SK-N-SH (cell line): ENCODE data around the gene TLCD2. TPM values are rescaled to one million over a fixed set of nuclear protein-coding genes. Genes with fewer than 3 reads are reported as not detected.

Source experiments
- CTCF ChIA-PET: fragments of 300-600, 350-600 bp; formaldehyde crosslinking; extraction: SDS; loops from one replicate; lab custom pipeline; 2021; lab: Yijun Ruan, JAX
- POLR2A ChIA-PET: fragments of 350-600 bp; sonication (Branson Sonifier 250); formaldehyde crosslinking; extraction: SDS; loops from one replicate; lab custom pipeline; 2020; ENCODE audit warnings: antibody characterized with exemption, inconsistent platforms; lab: Yijun Ruan, JAX
- DNase-seq: peaks from one replicate; pipeline ENCODE4 v3.0.0; 2012
- H2AFZ ChIP-seq: fragments of 200-600 bp; sonication (generic); 2 replicates; pipeline ENCODE4 v1.8.1; 2016; ENCODE audit warnings: antibody characterized with exemption, mild to moderate bottlenecking, low read depth
- H3F3A ChIP-seq: fragments of 200-600 bp; sonication (generic); replicated peaks from 2 replicates; pipeline ENCODE3; 2016; ENCODE audit warnings: antibody characterized with exemption, mild to moderate bottlenecking; ENCODE audit not compliant: insufficient read depth
- H3K27ac ChIP-seq, 2 experiments: fragments of 200-500 bp in 1 of 2; fragments of 200-600 bp in 1 of 2; sonication (Bioruptor generic) in 1 of 2; sonication (generic), shearing (Covaris generic) in 1 of 2; 2 replicates each; pipeline versions ENCODE4 v1.5.1 to v1.6.1; 2014 to 2016; ENCODE audit warnings: low read depth in 2 of 2, inconsistent platforms in 1 of 2, low read length in 1 of 2, mild to moderate bottlenecking in 1 of 2, mixed read lengths in 1 of 2
- H3K27me3 ChIP-seq: fragments of 200-600 bp; sonication (generic), shearing (Covaris generic); 2 replicates; pipeline ENCODE4 v1.6.1; 2016; ENCODE audit warnings: mixed run types; ENCODE audit not compliant: insufficient read depth
- H3K36me3 ChIP-seq, 2 experiments: fragments of 200-500 bp in 1 of 2; fragments of 200-600 bp in 1 of 2; sonication (Bioruptor generic) in 1 of 2; sonication (generic) in 1 of 2; replicated peaks in 1 of 2; 2 replicates each; pipeline versions ENCODE3 to v1.5.1; 2014 to 2016; ENCODE audit warnings: low read length in 1 of 2, mild to moderate bottlenecking in 1 of 2; ENCODE audit not compliant: insufficient read depth in 2 of 2, control insufficient read depth in 1 of 2
- H3K4me1 ChIP-seq, 2 experiments: fragments of 200-500 bp in 1 of 2; fragments of 200-600 bp in 1 of 2; sonication (Bioruptor generic) in 1 of 2; sonication (generic), shearing (Covaris generic) in 1 of 2; 2 replicates each; pipeline versions ENCODE4 v1.5.1 to v1.6.1; 2014 to 2016; ENCODE audit warnings: low read depth in 1 of 2, low read length in 1 of 2, mixed run types in 1 of 2; ENCODE audit not compliant: insufficient read depth in 2 of 2, control insufficient read depth in 1 of 2
- H3K4me2 ChIP-seq: fragments of 200-600 bp; sonication (generic), shearing (Covaris generic); 2 replicates; pipeline ENCODE4 v1.6.1; 2017; ENCODE audit warnings: mixed run types
- H3K4me3 ChIP-seq, 2 experiments: fragments of 200-500 bp in 1 of 2; fragments of 200-600 bp in 1 of 2; sonication (Bioruptor generic) in 1 of 2; sonication (generic), shearing (Covaris generic) in 1 of 2; 2 replicates each; pipeline versions ENCODE4 v1.5.1 to v1.8.1; 2014 to 2016; ENCODE audit warnings: low read depth in 2 of 2, inconsistent platforms in 1 of 2, low read length in 1 of 2, mild to moderate bottlenecking in 1 of 2, mixed read lengths in 1 of 2, moderate library complexity in 1 of 2
- H3K79me2 ChIP-seq: fragments of 200-600 bp; sonication (generic); 2 replicates; pipeline ENCODE4 v1.8.1; 2017; ENCODE audit warnings: mild to moderate bottlenecking; ENCODE audit not compliant: insufficient read depth
- H3K9ac ChIP-seq: fragments of 200-600 bp; sonication (generic); 2 replicates; pipeline ENCODE4 v1.6.1; 2017; ENCODE audit warnings: mixed run types
- H3K9me2 ChIP-seq: fragments of 200-600 bp; sonication (generic); 2 replicates; pipeline ENCODE4 v1.6.1; 2017; ENCODE audit warnings: mixed run types
- H3K9me3 ChIP-seq: fragments of 200-600 bp; sonication (generic); 2 replicates; pipeline ENCODE4 v1.6.1; 2017; ENCODE audit warnings: mixed run types, mild to moderate bottlenecking, moderate library complexity
- H4K20me1 ChIP-seq: fragments of 200-600 bp; sonication (generic); 2 replicates; pipeline ENCODE4 v1.6.1; 2017; ENCODE audit warnings: mild to moderate bottlenecking, mixed run types; ENCODE audit not compliant: insufficient read depth
- EP300 ChIP-seq, 2 experiments: IDR thresholded peaks; 2 replicates each; pipeline versions ENCODE4 v1.4.0 to v1.6.1; 2012; ENCODE audit warnings: borderline replicate concordance in 1 of 2, low read depth in 1 of 2, low read length in 1 of 2
- EZH2phosphoT487 ChIP-seq: fragments of 200-600 bp; sonication (generic); IDR thresholded peaks from 2 replicates; pipeline ENCODE4 v1.6.1; 2017; ENCODE audit warnings: low read depth, mixed run types, mild to moderate bottlenecking, antibody characterized with exemption, moderate library complexity, borderline replicate concordance
- FOSL2 ChIP-seq: IDR thresholded peaks from 2 replicates; pipeline ENCODE4 v1.4.0; 2012; ENCODE audit warnings: low read depth, mild to moderate bottlenecking, moderate library complexity, borderline replicate concordance
- FOXJ3 ChIP-seq: sonication (generic); formaldehyde crosslinking; IDR thresholded peaks from 2 replicates; pipeline ENCODE4 v1.5.1; 2020; ENCODE audit warnings: mild to moderate bottlenecking, missing genetic modification reagents
- FOXM1 ChIP-seq: IDR thresholded peaks from 2 replicates; pipeline ENCODE4 v1.4.0; 2012; ENCODE audit warnings: low read depth, mild to moderate bottlenecking
- NFIC ChIP-seq: IDR thresholded peaks from 2 replicates; pipeline ENCODE4 v1.4.0; 2012; ENCODE audit warnings: borderline replicate concordance
- NRF1 ChIP-seq: IDR thresholded peaks from 2 replicates; pipeline ENCODE4 v1.6.1; 2012; ENCODE audit warnings: low read depth, mild to moderate bottlenecking, low read length
- PBX3 ChIP-seq: IDR thresholded peaks from 2 replicates; pipeline ENCODE4; 2012
- POLR2AphosphoS5 ChIP-seq: IDR thresholded peaks from 2 replicates; pipeline ENCODE4 v1.6.1; 2012; ENCODE audit warnings: low read depth, low read length
- RAD21 ChIP-seq: IDR thresholded peaks from 2 replicates; pipeline ENCODE4 v1.6.1; 2012; ENCODE audit warnings: mild to moderate bottlenecking, low read length
- RCOR1 ChIP-seq: fragments of 150-350 bp; IDR thresholded peaks from 2 replicates; pipeline ENCODE4 v1.6.1; 2017; ENCODE audit warnings: antibody characterized with exemption, low read length
- RXRA ChIP-seq: IDR thresholded peaks from 2 replicates; pipeline ENCODE4 v1.4.0; 2012; ENCODE audit warnings: low read depth, mild to moderate bottlenecking, borderline replicate concordance
- TCF12 ChIP-seq: IDR thresholded peaks from 2 replicates; pipeline ENCODE4 v1.4.0; 2012
- USF1 ChIP-seq: IDR thresholded peaks from 2 replicates; pipeline ENCODE4 v1.4.0; 2012; ENCODE audit warnings: low read depth, borderline replicate concordance
- USF2 ChIP-seq: fragments of 150-350 bp; IDR thresholded peaks from 2 replicates; pipeline ENCODE4 v1.6.1; 2017; ENCODE audit warnings: antibody characterized with exemption, low read length, low read depth, borderline replicate concordance
- WGBS: methylation state at CpG from one replicate; pipeline ENCODE4 v1.1.6; 2017; ENCODE audit warnings: low lambda C conversion rate; 5-methylcytosine and 5-hydroxymethylcytosine counted together
- polyA plus RNA-seq, 3 experiments: library from polyadenylated mRNA; depleted of rRNA; stranded (reverse); fragments of >200 nt; gene quantifications; 2 replicates each; pipeline ENCODE4 v1.2.3, GENCODE V29; 2012
- TF ChIP-seq, protein P1 (sequence below): IDR thresholded peaks from 2 replicates; pipeline ENCODE4 v1.6.1; 2012; ENCODE audit warnings: mild to moderate bottlenecking, low read depth, low read length, moderate library complexity
- TF ChIP-seq, protein P2 (sequence below): IDR thresholded peaks from 2 replicates; pipeline ENCODE4 v1.4.0; 2012; ENCODE audit warnings: low read depth, borderline replicate concordance

The TLCD2 gene
- polyA plus RNA-seq, 1 of the 3 experiments (the other 2 are of a cell fraction), result 1.3 TPM

GRCh38 chr17:1726626-1727257 is 16.6 kb upstream of the TLCD2 start:
- POLR2A ChIA-PET, result interaction anchor here (1.6 kb wide), 1 partner anchor 10 kb away, joined by 5 read pairs; no protein-coding TSS in a partner anchor
- H4K20me1 ChIP-seq, result no peaks in the 10 kb centered on the region
- no peak overlapping the region for H3K4me2 ChIP-seq
- peaks cover 4% of the 10 kb centered on the region; the same call in 1 of the 2 replicates for H3K79me2 ChIP-seq
- H3K4me3 ChIP-seq, result no peak overlapping the region
- H3F3A ChIP-seq, result peaks cover 10% of the 10 kb centered on the region
- no peaks in the 10 kb centered on the region for H3K9me2 ChIP-seq
- no peak overlapping the region for H3K9ac ChIP-seq
- DNase-seq, result no peak
- no peak for TF ChIP-seq USF1
- TF ChIP-seq RAD21, result no peak
- TF ChIP-seq NRF1, result no peak
- TF ChIP-seq NFIC, result no peak
- no peak for TF ChIP-seq FOXM1
- no peak for TF ChIP-seq POLR2AphosphoS5
- no peak for TF ChIP-seq FOXJ3 (CRISPR knock-in tag)
- TF ChIP-seq EP300 (IDR thresholded peaks at IDR 0.05; ENCODE audit: borderline replicate concordance in 1 of 2, low read depth in 1 of 2, low read length in 1 of 2), result no peak
- TF ChIP-seq, protein P1, sequence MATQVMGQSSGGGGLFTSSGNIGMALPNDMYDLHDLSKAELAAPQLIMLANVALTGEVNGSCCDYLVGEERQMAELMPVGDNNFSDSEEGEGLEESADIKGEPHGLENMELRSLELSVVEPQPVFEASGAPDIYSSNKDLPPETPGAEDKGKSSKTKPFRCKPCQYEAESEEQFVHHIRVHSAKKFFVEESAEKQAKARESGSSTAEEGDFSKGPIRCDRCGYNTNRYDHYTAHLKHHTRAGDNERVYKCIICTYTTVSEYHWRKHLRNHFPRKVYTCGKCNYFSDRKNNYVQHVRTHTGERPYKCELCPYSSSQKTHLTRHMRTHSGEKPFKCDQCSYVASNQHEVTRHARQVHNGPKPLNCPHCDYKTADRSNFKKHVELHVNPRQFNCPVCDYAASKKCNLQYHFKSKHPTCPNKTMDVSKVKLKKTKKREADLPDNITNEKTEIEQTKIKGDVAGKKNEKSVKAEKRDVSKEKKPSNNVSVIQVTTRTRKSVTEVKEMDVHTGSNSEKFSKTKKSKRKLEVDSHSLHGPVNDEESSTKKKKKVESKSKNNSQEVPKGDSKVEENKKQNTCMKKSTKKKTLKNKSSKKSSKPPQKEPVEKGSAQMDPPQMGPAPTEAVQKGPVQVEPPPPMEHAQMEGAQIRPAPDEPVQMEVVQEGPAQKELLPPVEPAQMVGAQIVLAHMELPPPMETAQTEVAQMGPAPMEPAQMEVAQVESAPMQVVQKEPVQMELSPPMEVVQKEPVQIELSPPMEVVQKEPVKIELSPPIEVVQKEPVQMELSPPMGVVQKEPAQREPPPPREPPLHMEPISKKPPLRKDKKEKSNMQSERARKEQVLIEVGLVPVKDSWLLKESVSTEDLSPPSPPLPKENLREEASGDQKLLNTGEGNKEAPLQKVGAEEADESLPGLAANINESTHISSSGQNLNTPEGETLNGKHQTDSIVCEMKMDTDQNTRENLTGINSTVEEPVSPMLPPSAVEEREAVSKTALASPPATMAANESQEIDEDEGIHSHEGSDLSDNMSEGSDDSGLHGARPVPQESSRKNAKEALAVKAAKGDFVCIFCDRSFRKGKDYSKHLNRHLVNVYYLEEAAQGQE, result no peak
- TF ChIP-seq RCOR1, result no peak
- TF ChIP-seq USF2, result no peak
- no peak for TF ChIP-seq TCF12
- TF ChIP-seq, protein P2, sequence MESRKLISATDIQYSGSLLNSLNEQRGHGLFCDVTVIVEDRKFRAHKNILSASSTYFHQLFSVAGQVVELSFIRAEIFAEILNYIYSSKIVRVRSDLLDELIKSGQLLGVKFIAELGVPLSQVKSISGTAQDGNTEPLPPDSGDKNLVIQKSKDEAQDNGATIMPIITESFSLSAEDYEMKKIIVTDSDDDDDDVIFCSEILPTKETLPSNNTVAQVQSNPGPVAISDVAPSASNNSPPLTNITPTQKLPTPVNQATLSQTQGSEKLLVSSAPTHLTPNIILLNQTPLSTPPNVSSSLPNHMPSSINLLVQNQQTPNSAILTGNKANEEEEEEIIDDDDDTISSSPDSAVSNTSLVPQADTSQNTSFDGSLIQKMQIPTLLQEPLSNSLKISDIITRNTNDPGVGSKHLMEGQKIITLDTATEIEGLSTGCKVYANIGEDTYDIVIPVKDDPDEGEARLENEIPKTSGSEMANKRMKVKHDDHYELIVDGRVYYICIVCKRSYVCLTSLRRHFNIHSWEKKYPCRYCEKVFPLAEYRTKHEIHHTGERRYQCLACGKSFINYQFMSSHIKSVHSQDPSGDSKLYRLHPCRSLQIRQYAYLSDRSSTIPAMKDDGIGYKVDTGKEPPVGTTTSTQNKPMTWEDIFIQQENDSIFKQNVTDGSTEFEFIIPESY, result no peak
- TF ChIP-seq RXRA, result no peak
- TF ChIP-seq PBX3, result no peak
- TF ChIP-seq EZH2phosphoT487, result no peak
- no peak for TF ChIP-seq FOSL2
- H3K27me3 ChIP-seq, result no peaks in the 10 kb centered on the region
- 84% methylated on average over 11 of the region's 18 CpGs for WGBS
- H2AFZ ChIP-seq, result no peak overlapping the region
- peaks cover 0 to 33% of the 10 kb centered on the region in 2 experiments for H3K36me3 ChIP-seq
- no peaks in the 10 kb centered on the region for H3K9me3 ChIP-seq
- no peak overlapping the region for H3K27ac ChIP-seq
- H3K4me1 ChIP-seq, result peaks cover 0 to 8% of the 10 kb centered on the region in 2 experiments; a peak in 2 of 4 replicates
- CTCF ChIA-PET, result interaction anchor here (0.5 to 0.8 kb wide), 3 partner anchors 57 to 518 kb away, joined by 3 to 4 read pairs (median 3); no protein-coding TSS in a partner anchor
